OCI-LY1 (cell line): ENCODE results near the gene TIMM44.

ENCODE experiments used
- H2AFZ ChIP-seq: fragments of 200-600 bp; sonication (generic), shearing (Covaris generic); 2 replicates; pipeline ENCODE4 v1.6.0; 2014; ENCODE audit warnings: antibody characterized with exemption, mild to moderate bottlenecking, low read length
- H3F3A ChIP-seq: fragments of 200-600 bp; sonication (generic), shearing (Covaris generic); 2 replicates; pipeline ENCODE4 v1.6.0; 2014; ENCODE audit warnings: mild to moderate bottlenecking, antibody characterized with exemption, low read length, moderate library complexity; ENCODE audit not compliant: insufficient read depth
- H3K27ac ChIP-seq: fragments of 200-600 bp; sonication (generic); 2 replicates; pipeline ENCODE4 v1.5.1; 2014; ENCODE audit warnings: low read length, mixed run types, mild to moderate bottlenecking, low read depth; ENCODE audit not compliant: poor library complexity, severe bottlenecking
- H3K27me3 ChIP-seq: fragments of 200-600 bp; sonication (generic); 2 replicates; pipeline ENCODE4 v1.6.0; 2014; ENCODE audit warnings: antibody characterized with exemption, mild to moderate bottlenecking, low read length, moderate library complexity; ENCODE audit not compliant: insufficient read depth
- H3K36me3 ChIP-seq: fragments of 200-600 bp; sonication (generic); 2 replicates; pipeline ENCODE4 v1.6.1; 2014; ENCODE audit warnings: mild to moderate bottlenecking, antibody characterized with exemption, low read length, moderate library complexity, mixed read lengths; ENCODE audit not compliant: insufficient read depth
- H3K4me1 ChIP-seq: fragments of 200-600 bp; sonication (generic); 2 replicates; pipeline ENCODE4 v1.5.1; 2014; ENCODE audit warnings: mild to moderate bottlenecking, low read length, moderate library complexity; ENCODE audit not compliant: insufficient read depth, severe bottlenecking
- H3K4me2 ChIP-seq: fragments of 200-600 bp; sonication (generic), shearing (Covaris generic); 2 replicates; pipeline ENCODE4 v1.6.1; 2014; ENCODE audit warnings: low read length
- H3K4me3 ChIP-seq: fragments of 200-600 bp; sonication (generic); 2 replicates; pipeline ENCODE4 v1.5.1; 2014; ENCODE audit warnings: low read length, low read depth, mild to moderate bottlenecking, mixed read lengths; ENCODE audit not compliant: poor library complexity, severe bottlenecking
- H3K79me2 ChIP-seq: fragments of 200-600 bp; shearing (Covaris generic); 2 replicates; pipeline ENCODE4 v1.6.1; 2016; ENCODE audit warnings: mixed run types, low read length, mixed read lengths; ENCODE audit not compliant: insufficient read depth
- H3K9ac ChIP-seq: fragments of 200-600 bp; sonication (generic), shearing (Covaris generic); 2 replicates; pipeline ENCODE4 v1.6.1; 2014; ENCODE audit warnings: mild to moderate bottlenecking, low read length, mixed read lengths
- H3K9me2 ChIP-seq: fragments of 200-600 bp; sonication (generic), shearing (Covaris generic); 2 replicates; pipeline ENCODE4 v1.6.1; 2014; ENCODE audit warnings: low read depth, mild to moderate bottlenecking, low read length, mixed read lengths
- H3K9me3 ChIP-seq: fragments of 200-600 bp; shearing (Covaris generic); 2 replicates; pipeline ENCODE4 v1.6.1; 2014; ENCODE audit warnings: low read length, mixed read lengths
- H4K20me1 ChIP-seq: fragments of 200-600 bp; sonication (generic), shearing (Covaris generic); 2 replicates; pipeline ENCODE4 v1.6.0; 2016; ENCODE audit warnings: mild to moderate bottlenecking, low read length; ENCODE audit not compliant: insufficient read depth
- EZH2 ChIP-seq: fragments of 200-600 bp; sonication (generic), shearing (Covaris generic); IDR thresholded peaks from 2 replicates; pipeline ENCODE4 v1.8.0; 2017; ENCODE audit warnings: borderline replicate concordance, mixed run types, mild to moderate bottlenecking, antibody characterized with exemption, low read length, moderate library complexity, mixed read lengths
- TF ChIP-seq, protein P1 (sequence below): fragments of 200-600 bp; sonication (generic), shearing (Covaris generic); IDR thresholded peaks from 2 replicates; pipeline ENCODE4 v1.5.1; 2017; ENCODE audit warnings: mild to moderate bottlenecking, antibody characterized with exemption, low read length, moderate library complexity, mixed read lengths

Gene TIMM44

DNA sequence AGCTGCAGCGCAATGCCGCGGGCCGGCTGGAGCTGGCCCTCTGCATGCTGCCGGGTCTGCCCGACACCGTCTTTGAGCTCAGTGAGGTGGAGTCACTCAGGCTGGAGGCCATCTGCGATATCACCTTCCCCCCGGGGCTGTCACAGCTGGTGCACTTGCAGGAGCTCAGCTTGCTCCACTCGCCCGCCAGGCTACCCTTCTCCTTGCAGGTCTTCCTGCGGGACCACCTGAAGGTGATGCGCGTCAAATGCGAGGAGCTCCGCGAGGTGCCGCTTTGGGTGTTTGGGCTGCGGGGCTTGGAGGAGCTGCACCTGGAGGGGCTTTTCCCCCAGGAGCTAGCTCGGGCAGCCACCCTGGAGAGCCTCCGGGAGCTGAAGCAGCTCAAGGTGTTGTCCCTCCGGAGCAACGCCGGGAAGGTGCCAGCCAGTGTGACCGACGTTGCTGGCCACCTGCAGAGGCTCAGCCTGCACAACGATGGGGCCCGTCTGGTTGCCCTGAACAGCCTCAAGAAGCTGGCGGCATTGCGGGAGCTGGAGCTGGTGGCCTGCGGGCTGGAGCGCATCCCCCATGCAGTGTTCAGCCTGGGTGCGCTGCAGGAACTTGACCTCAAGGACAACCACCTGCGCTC lies 43.6 kb downstream of the TIMM44 start:
- Histone ChIP-seq H3K4me2 (no peak overlapping the region), H3K36me3 (no peaks in the 10 kb centered on the region), H3K9me3 (no peaks in the 10 kb centered on the region), H3K4me1 (peaks cover 18% of the 10 kb centered on the region), H3F3A (no peaks in the 10 kb centered on the region), H4K20me1 (no peaks in the 10 kb centered on the region), H3K9me2 (no peaks in the 10 kb centered on the region), H2AFZ (no peak overlapping the region), H3K4me3 (no peak overlapping the region), H3K27me3 (no peaks in the 10 kb centered on the region), H3K79me2 (peaks cover 7% of the 10 kb centered on the region), H3K27ac (no peak overlapping the region), H3K9ac (no peak overlapping the region)
- no peak for TF ChIP-seq EZH2
- TF ChIP-seq, protein P1, sequence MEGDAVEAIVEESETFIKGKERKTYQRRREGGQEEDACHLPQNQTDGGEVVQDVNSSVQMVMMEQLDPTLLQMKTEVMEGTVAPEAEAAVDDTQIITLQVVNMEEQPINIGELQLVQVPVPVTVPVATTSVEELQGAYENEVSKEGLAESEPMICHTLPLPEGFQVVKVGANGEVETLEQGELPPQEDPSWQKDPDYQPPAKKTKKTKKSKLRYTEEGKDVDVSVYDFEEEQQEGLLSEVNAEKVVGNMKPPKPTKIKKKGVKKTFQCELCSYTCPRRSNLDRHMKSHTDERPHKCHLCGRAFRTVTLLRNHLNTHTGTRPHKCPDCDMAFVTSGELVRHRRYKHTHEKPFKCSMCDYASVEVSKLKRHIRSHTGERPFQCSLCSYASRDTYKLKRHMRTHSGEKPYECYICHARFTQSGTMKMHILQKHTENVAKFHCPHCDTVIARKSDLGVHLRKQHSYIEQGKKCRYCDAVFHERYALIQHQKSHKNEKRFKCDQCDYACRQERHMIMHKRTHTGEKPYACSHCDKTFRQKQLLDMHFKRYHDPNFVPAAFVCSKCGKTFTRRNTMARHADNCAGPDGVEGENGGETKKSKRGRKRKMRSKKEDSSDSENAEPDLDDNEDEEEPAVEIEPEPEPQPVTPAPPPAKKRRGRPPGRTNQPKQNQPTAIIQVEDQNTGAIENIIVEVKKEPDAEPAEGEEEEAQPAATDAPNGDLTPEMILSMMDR: no peak

DNA sequence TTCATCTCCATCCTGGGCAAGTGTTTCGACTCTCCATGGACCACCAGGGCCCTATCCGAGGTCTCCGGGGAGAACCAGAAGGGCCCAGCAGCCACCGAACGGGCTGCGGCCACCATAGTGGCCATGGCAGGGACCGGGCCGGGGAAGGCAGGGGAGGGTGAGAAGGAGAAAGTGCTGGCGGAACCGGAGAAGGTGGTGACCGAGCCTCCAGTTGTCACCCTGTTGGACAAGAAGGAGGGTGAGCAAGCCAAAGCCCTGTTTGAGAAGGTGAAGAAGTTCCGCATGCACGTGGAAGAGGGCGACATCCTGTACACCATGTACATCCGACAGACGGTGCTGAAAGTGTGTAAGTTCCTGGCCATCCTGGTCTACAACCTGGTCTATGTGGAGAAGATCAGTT lies 44.5 kb downstream of the TIMM44 start:
- Histone ChIP-seq H3K27ac (no peak overlapping the region), H3K4me1 (peaks cover 14% of the 10 kb centered on the region), H3K79me2 (no peaks in the 10 kb centered on the region), H3K4me3 (no peak overlapping the region), H2AFZ (no peak overlapping the region), H4K20me1 (no peaks in the 10 kb centered on the region), H3K9me3 (no peaks in the 10 kb centered on the region), H3K9me2 (no peaks in the 10 kb centered on the region), H3K4me2 (no peak overlapping the region), H3K27me3 (no peaks in the 10 kb centered on the region), H3K9ac (no peak overlapping the region), H3F3A (no peaks in the 10 kb centered on the region), H3K36me3 (no peaks in the 10 kb centered on the region)
- TF ChIP-seq, protein P1: no peak
- no peak for TF ChIP-seq EZH2

DNA sequence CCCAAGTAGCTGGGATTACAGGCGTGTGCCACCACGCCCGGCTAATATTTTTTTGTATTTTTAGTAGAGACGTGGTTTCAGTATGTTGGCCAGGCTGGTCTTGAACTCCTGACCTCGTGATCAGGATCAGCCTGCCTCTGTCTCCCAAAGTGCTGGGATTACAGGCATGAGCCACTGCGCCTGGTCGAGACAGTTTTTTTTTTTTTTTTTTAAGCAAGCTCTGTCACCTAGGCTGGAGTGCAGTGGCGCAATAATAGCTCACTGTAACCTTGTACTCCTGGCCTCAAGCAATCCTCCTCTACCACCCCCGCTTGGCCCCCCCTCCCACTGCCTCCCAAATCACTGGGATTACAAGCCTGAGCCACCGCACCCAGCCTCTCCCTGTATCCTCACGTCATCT lies 46.2 kb downstream of the TIMM44 start:
- Histone ChIP-seq H3F3A (no peaks in the 10 kb centered on the region), H3K4me2 (no peak overlapping the region), H4K20me1 (no peaks in the 10 kb centered on the region), H3K27ac (no peak overlapping the region), H3K9me2 (no peaks in the 10 kb centered on the region), H3K4me1 (peaks cover 6% of the 10 kb centered on the region), H3K79me2 (no peaks in the 10 kb centered on the region), H3K27me3 (no peaks in the 10 kb centered on the region), H3K4me3 (no peak overlapping the region), H3K36me3 (no peaks in the 10 kb centered on the region), H3K9me3 (no peaks in the 10 kb centered on the region), H2AFZ (no peak overlapping the region), H3K9ac (no peak overlapping the region)
- TF ChIP-seq, protein P1: no peak
- TF ChIP-seq EZH2: no peak
